ENCODE measurements around the gene MORN3.

DNA sequence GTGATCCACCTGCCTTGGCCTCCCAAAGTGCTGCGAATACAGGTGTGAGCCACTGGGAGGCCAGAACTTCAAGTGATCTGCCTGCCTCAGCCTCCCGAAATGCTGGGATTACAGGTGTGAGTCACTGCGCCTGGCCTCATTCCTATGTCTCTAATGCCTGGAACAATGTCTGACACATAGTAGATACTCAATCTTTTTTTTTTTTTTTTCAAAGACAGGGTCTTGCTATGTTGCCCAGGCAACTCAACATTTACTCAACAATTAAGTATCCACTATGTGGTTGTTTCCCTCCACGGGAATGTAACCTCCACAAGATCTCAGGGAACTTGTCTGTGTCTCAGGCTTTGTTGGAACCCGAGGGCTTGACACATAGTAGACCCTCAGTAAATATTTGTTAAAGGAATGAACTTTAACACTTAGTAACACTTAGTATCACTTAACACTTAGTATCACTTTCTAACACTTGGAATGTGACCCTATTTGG is 40.1 kb upstream of the MORN3 start:
- TF ChIP-seq, protein P1, sequence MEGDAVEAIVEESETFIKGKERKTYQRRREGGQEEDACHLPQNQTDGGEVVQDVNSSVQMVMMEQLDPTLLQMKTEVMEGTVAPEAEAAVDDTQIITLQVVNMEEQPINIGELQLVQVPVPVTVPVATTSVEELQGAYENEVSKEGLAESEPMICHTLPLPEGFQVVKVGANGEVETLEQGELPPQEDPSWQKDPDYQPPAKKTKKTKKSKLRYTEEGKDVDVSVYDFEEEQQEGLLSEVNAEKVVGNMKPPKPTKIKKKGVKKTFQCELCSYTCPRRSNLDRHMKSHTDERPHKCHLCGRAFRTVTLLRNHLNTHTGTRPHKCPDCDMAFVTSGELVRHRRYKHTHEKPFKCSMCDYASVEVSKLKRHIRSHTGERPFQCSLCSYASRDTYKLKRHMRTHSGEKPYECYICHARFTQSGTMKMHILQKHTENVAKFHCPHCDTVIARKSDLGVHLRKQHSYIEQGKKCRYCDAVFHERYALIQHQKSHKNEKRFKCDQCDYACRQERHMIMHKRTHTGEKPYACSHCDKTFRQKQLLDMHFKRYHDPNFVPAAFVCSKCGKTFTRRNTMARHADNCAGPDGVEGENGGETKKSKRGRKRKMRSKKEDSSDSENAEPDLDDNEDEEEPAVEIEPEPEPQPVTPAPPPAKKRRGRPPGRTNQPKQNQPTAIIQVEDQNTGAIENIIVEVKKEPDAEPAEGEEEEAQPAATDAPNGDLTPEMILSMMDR (IDR thresholded peaks at IDR 0.05), result no peak
- no peak for TF ChIP-seq POLR2A (IDR thresholded peaks at IDR 0.05)

Measured in adrenal gland (tissue), 5 donors.